Panc1 (cell line): ENCODE data around the gene RASA3. TPM values are rescaled to one million over a fixed set of nuclear protein-coding genes. Genes with fewer than 3 reads are reported as not detected.

Source experiments
- ATAC-seq: fragments of 200-7000 bp; cut with Tn5 transposase; 2 replicates; pipeline ENCODE4 v1.9.1; 2020; ENCODE audit warnings: mild to moderate bottlenecking, moderate library complexity
- BruUV-seq: library from RNA; stranded (reverse); fragments of 400-500 nt; replicated peaks from 2 replicates; lab custom pipeline; 2021; lab: Mats Ljungman, UMichigan
- CTCF ChIA-PET: fragments of 300-600 bp; sonication (Branson Sonifier 250); formaldehyde crosslinking; loops from one replicate; lab custom pipeline; 2022; ENCODE audit warnings: antibody characterized with exemption; lab: Charles Lee
- POLR2A ChIA-PET: fragments of 300-600 bp; sonication (Branson Sonifier 250); formaldehyde crosslinking; loops from one replicate; lab custom pipeline; 2022; ENCODE audit warnings: antibody characterized with exemption; lab: Charles Lee
- DNase-seq: peaks from one replicate; pipeline ENCODE4 v3.0.0-alpha.2; 2010; ENCODE audit warnings: low read depth, low spot score
- H3K27ac ChIP-seq: 2 replicates; pipeline ENCODE4 v1.5.1; 2011; ENCODE audit warnings: mild to moderate bottlenecking, low read length, inconsistent platforms
- H3K27me3 ChIP-seq: fragments of 200-500 bp; sonication (Bioruptor generic); 2 replicates; pipeline ENCODE4 v1.6.0; 2014; ENCODE audit warnings: low read length, inconsistent platforms; ENCODE audit not compliant: control insufficient read depth, insufficient read depth
- H3K36me3 ChIP-seq: fragments of 200-500 bp; sonication (Bioruptor generic); 2 replicates; pipeline ENCODE4 v1.5.1; 2014; ENCODE audit warnings: inconsistent platforms, mild to moderate bottlenecking, low read length, moderate library complexity; ENCODE audit not compliant: control insufficient read depth, insufficient read depth
- H3K4me1 ChIP-seq: 2 replicates; pipeline ENCODE4 v1.5.1; 2011; ENCODE audit warnings: inconsistent platforms, mild to moderate bottlenecking, low read length, moderate library complexity; ENCODE audit not compliant: control insufficient read depth, insufficient read depth
- H3K4me3 ChIP-seq, 2 experiments: 2 replicates each; pipeline ENCODE4 v1.5.1; 2011 to 2012; ENCODE audit warnings: low read depth in 2 of 2, low read length in 2 of 2, mild to moderate bottlenecking in 2 of 2, inconsistent platforms in 1 of 2, moderate library complexity in 1 of 2
- H3K9me3 ChIP-seq: fragments of 200-500 bp; sonication (Bioruptor generic); 2 replicates; pipeline ENCODE4 v1.5.1; 2014; ENCODE audit warnings: low read depth, mild to moderate bottlenecking, inconsistent platforms, low read length, moderate library complexity; ENCODE audit not compliant: control insufficient read depth, insufficient read depth
- CTCF ChIP-seq: fragments of 450-650 bp; IDR thresholded peaks from 2 replicates; pipeline ENCODE4 v1.5.1; 2017; ENCODE audit warnings: mild to moderate bottlenecking
- POLR2AphosphoS5 ChIP-seq: IDR thresholded peaks from 2 replicates; pipeline ENCODE4 v1.6.1; 2012; ENCODE audit warnings: mild to moderate bottlenecking, low read depth, low read length, moderate library complexity
- REST ChIP-seq, 2 experiments: IDR thresholded peaks; 2 replicates each; pipeline ENCODE4 v1.6.1; 2011 to 2012; ENCODE audit warnings: low read depth in 2 of 2, control low read depth in 1 of 2, low read length in 1 of 2, mild to moderate bottlenecking in 1 of 2, moderate library complexity in 1 of 2; ENCODE audit not compliant: insufficient read depth in 1 of 2
- SIN3A ChIP-seq: IDR thresholded peaks from 2 replicates; pipeline ENCODE4 v1.6.1; 2012; ENCODE audit warnings: low read depth, mild to moderate bottlenecking, low read length, moderate library complexity, borderline replicate concordance; ENCODE audit not compliant: insufficient read depth
- TCF7L2 ChIP-seq: IDR thresholded peaks from 2 replicates; pipeline ENCODE4 v1.6.1; 2011; ENCODE audit warnings: mild to moderate bottlenecking, low read depth, low read length, inconsistent platforms
- in situ Hi-C: cut with HindIII; loops from 2 replicates; pipeline ENCODE4 v1.10.0; 2016; ENCODE audit warnings: low sequenced_read_pairs, low pct_unique_long_range_greater_than_20kb
- intact Hi-C: fragments of 100-400 bp; cut with micrococcal nuclease; formaldehyde crosslinking; loops from one replicate; pipeline ENCODE4 v1.10.0; 2022; ENCODE audit not compliant: unreplicated experiment
- total RNA-seq: library from RNA; stranded (reverse); gene quantifications from one replicate; pipeline ENCODE4 v1.2.1, GENCODE V29; 2021; ENCODE audit not compliant: unreplicated experiment

The RASA3 gene
- total RNA-seq, 1 experiment from 2014 or later: 33.7 TPM

GRCh38 chr13:114074671-114075315, 57.6 kb downstream of the RASA3 start:
- no peak for TF ChIP-seq SIN3A
- no peak for TF ChIP-seq POLR2AphosphoS5
- no peak for TF ChIP-seq CTCF
- TF ChIP-seq REST (IDR thresholded peaks at IDR 0.05; ENCODE audit: insufficient read depth in 1 of 2, low read depth in 2 of 2, low read length in 1 of 2): no peak
- TF ChIP-seq TCF7L2: no peak
- no peaks in the 10 kb centered on the region for H3K9me3 ChIP-seq
- POLR2A ChIA-PET: no interaction called here
- DNase-seq: no peak
- intact Hi-C loops: no loop called here
- in situ Hi-C loops: no loop called here
- H3K4me3 ChIP-seq: no peak overlapping the region
- no peaks in the 10 kb centered on the region for H3K27me3 ChIP-seq
- ATAC-seq: no peak
- CTCF ChIA-PET: no interaction called here
- no peak overlapping the region for H3K27ac ChIP-seq
- no TSS peak for BruUV-seq
- H3K36me3 ChIP-seq: no peaks in the 10 kb centered on the region
- H3K4me1 ChIP-seq: no peaks in the 10 kb centered on the region

GRCh38 chr13:114073881-114074612, 58.4 kb downstream of the RASA3 start:
- no peak for ATAC-seq
- intact Hi-C loops (no loop called here), in situ Hi-C loops (no loop called here)
- POLR2A ChIA-PET: no interaction called here
- Histone ChIP-seq H3K4me3 (no peak overlapping the region), H3K27me3 (no peaks in the 10 kb centered on the region), H3K9me3 (no peaks in the 10 kb centered on the region), H3K36me3 (no peaks in the 10 kb centered on the region), H3K27ac (no peak overlapping the region), H3K4me1 (peaks cover 2% of the 10 kb centered on the region)
- no peak for TF ChIP-seq REST (IDR thresholded peaks at IDR 0.05; ENCODE audit: insufficient read depth in 1 of 2, low read depth in 2 of 2, low read length in 1 of 2)
- no peak for TF ChIP-seq TCF7L2
- TF ChIP-seq SIN3A: no peak
- no peak for TF ChIP-seq POLR2AphosphoS5
- no peak for TF ChIP-seq CTCF
- no peak for DNase-seq
- no TSS peak for BruUV-seq
- CTCF ChIA-PET: no interaction called here
